Measurements from ENCODE around the gene MBLAC2.

- TF ChIP-seq CTCF (IDR thresholded peaks at IDR 0.05) (no peak), POLR2A (IDR thresholded peaks at IDR 0.05) (no peak)
Observed at GRCh38 chr5:90484540-90484939, 10.0 kb upstream of the MBLAC2 start.

Measured in transverse colon (tissue), 3 donors.